Liver (tissue), 9 donors: ENCODE results near the gene GAS7. TPM values are rescaled to one million over a fixed set of nuclear protein-coding genes. Genes with fewer than 3 reads are reported as not detected.

ENCODE experiments used
- DNase-seq: peaks from one replicate; pipeline ENCODE4 v3.0.0-alpha.2; 2017; ENCODE audit warnings: low spot score
- H3K27ac ChIP-seq, 2 donors: one replicate each; pipeline ENCODE4 v1.7.0; 2013; ENCODE audit warnings: inconsistent platforms in 2 of 2, low read length in 2 of 2, control low read depth in 1 of 2, low read depth in 1 of 2, mild to moderate bottlenecking in 1 of 2
- H3K27me3 ChIP-seq, 4 donors: one replicate each; pipeline versions ENCODE4 v1.6.1 to v1.7.0; 2013; ENCODE audit warnings: low read length in 3 of 4, inconsistent platforms in 1 of 4, mild to moderate bottlenecking in 1 of 4, moderate library complexity in 1 of 4; ENCODE audit not compliant: control insufficient read depth in 4 of 4, insufficient read depth in 4 of 4
- H3K36me3 ChIP-seq, 4 donors: one replicate each; pipeline versions ENCODE4 v1.6.1 to v1.7.0; 2013; ENCODE audit warnings: low read length in 3 of 4, mild to moderate bottlenecking in 3 of 4, low read depth in 1 of 4, moderate library complexity in 1 of 4; ENCODE audit not compliant: control insufficient read depth in 4 of 4, insufficient read depth in 3 of 4
- H3K4me1 ChIP-seq, 4 donors: one replicate each; pipeline versions ENCODE4 v1.6.1 to v1.7.0; 2013; ENCODE audit warnings: low read length in 3 of 4, mild to moderate bottlenecking in 3 of 4, moderate library complexity in 1 of 4; ENCODE audit not compliant: control insufficient read depth in 4 of 4, insufficient read depth in 4 of 4
- H3K4me3 ChIP-seq, 3 donors: one replicate each; pipeline versions ENCODE4 v1.6.1 to v1.7.0; 2013; ENCODE audit warnings: low read length in 3 of 3, control low read depth in 1 of 3, low read depth in 1 of 3, mild to moderate bottlenecking in 1 of 3
- H3K9ac ChIP-seq, 2 donors: one replicate each; pipeline ENCODE4 v1.7.0; 2013; ENCODE audit warnings: low read length in 2 of 2, mild to moderate bottlenecking in 2 of 2, moderate library complexity in 2 of 2, control low read depth in 1 of 2, low read depth in 1 of 2
- H3K9me3 ChIP-seq, 4 donors: one replicate each; pipeline versions ENCODE4 v1.6.1 to v1.7.0; 2013; ENCODE audit warnings: low read length in 3 of 4; ENCODE audit not compliant: control insufficient read depth in 4 of 4
- EGR1 ChIP-seq, 2 donors: IDR thresholded peaks; 2 replicates each; pipeline ENCODE4 v1.6.1; 2016 to 2018; ENCODE audit warnings: antibody characterized with exemption in 2 of 2, low read depth in 2 of 2
- FOXA1 ChIP-seq: IDR thresholded peaks from 2 replicates; pipeline ENCODE4 v1.6.1; 2016; ENCODE audit warnings: antibody characterized with exemption
- FOXA2 ChIP-seq: IDR thresholded peaks from 2 replicates; pipeline ENCODE4 v1.6.1; 2016; ENCODE audit warnings: antibody characterized with exemption
- GABPA ChIP-seq, 2 donors: IDR thresholded peaks in 1 of 2; conservative IDR thresholded peaks in 1 of 2; 2 replicates each; pipeline ENCODE4 v1.6.1; 2016; ENCODE audit warnings: antibody characterized with exemption in 2 of 2, mild to moderate bottlenecking in 1 of 2, moderate library complexity in 1 of 2
- HNF4A ChIP-seq, 2 donors: conservative IDR thresholded peaks; 2 replicates each; pipeline ENCODE4 v1.6.1; 2016; ENCODE audit warnings: antibody characterized with exemption in 2 of 2, mild to moderate bottlenecking in 2 of 2
- HNF4G ChIP-seq: IDR thresholded peaks from 2 replicates; pipeline ENCODE4 v1.6.1; 2016; ENCODE audit warnings: antibody characterized with exemption
- JUND ChIP-seq, 2 donors: IDR thresholded peaks; 2 replicates each; pipeline ENCODE4 v1.6.1; 2016; ENCODE audit warnings: antibody characterized with exemption in 2 of 2
- NR2F2 ChIP-seq: IDR thresholded peaks from 2 replicates; pipeline ENCODE4 v1.6.1; 2016; ENCODE audit warnings: antibody characterized with exemption
- RAD21 ChIP-seq, 2 donors: IDR thresholded peaks; 2 replicates each; pipeline ENCODE4 v1.6.1; 2016; ENCODE audit warnings: antibody characterized with exemption in 2 of 2, mild to moderate bottlenecking in 2 of 2
- SP1 ChIP-seq: IDR thresholded peaks from 2 replicates; pipeline ENCODE4 v1.6.1; 2018; ENCODE audit warnings: antibody characterized with exemption, mild to moderate bottlenecking
- TAF1 ChIP-seq: conservative IDR thresholded peaks from 2 replicates; pipeline ENCODE4 v1.6.1; 2016; ENCODE audit warnings: antibody characterized with exemption, mild to moderate bottlenecking
- YY1 ChIP-seq: IDR thresholded peaks from 2 replicates; pipeline ENCODE4 v1.6.1; 2016; ENCODE audit warnings: antibody characterized with exemption, mild to moderate bottlenecking
- WGBS: extraction: QIAGEN DNeasy Blood & Tissue Kit; methylation state at CpG from one replicate; pipeline ENCODE4 v1.1.7; 2013; 5-methylcytosine and 5-hydroxymethylcytosine counted together
- polyA plus RNA-seq, 2 donors: library from polyadenylated mRNA; stranded (reverse) in 1 of 2; unstranded in 1 of 2; fragments of 200-250 nt in 1 of 2; fragments of >200 nt in 1 of 2; fragmentation: Nextera tagmentation in 1 of 2; extraction: Ambion mirVana in 1 of 2; gene quantifications; one replicate each; pipeline versions ENCODE4 v1.2.1 to v1.2.3, GENCODE V29; 2013 to 2015
- total RNA-seq, 2 donors: library from RNA; depleted of rRNA; stranded (reverse); fragments of >200 nt; gene quantifications; one replicate each; pipeline ENCODE4 v1.2.3, GENCODE V29; 2014
- TF ChIP-seq, protein P1 (sequence below): IDR thresholded peaks from 2 replicates; pipeline ENCODE4 v1.6.1; 2016; ENCODE audit warnings: antibody characterized with exemption
- TF ChIP-seq, protein P2 (sequence below): fragments of 150-350 bp; IDR thresholded peaks from 2 replicates; pipeline ENCODE4 v1.5.1; 2017; ENCODE audit warnings: improper control_type of control experiment, low read depth, low read length; ENCODE audit not compliant: missing input control
- TF ChIP-seq, protein P3 (sequence below): IDR thresholded peaks from 2 replicates; pipeline ENCODE4 v1.6.1; 2016; ENCODE audit warnings: antibody characterized with exemption
- TF ChIP-seq, protein P4 (sequence below): IDR thresholded peaks from 2 replicates; pipeline ENCODE4 v1.6.1; 2016; ENCODE audit warnings: antibody characterized with exemption, mild to moderate bottlenecking
- TF ChIP-seq, protein P5 (sequence below): IDR thresholded peaks from 2 replicates; pipeline ENCODE4 v1.6.1; 2016; ENCODE audit warnings: antibody characterized with exemption
- donor health status: healthy.
- donor health status: healthy.
- donor health status: healthy.
- donor health status: healthy.
- donor health status: healthy.

The GAS7 gene
- total and polyA plus RNA-seq, 4 donors: 0.79 to 6.1 (median 2.5) TPM

DNA sequence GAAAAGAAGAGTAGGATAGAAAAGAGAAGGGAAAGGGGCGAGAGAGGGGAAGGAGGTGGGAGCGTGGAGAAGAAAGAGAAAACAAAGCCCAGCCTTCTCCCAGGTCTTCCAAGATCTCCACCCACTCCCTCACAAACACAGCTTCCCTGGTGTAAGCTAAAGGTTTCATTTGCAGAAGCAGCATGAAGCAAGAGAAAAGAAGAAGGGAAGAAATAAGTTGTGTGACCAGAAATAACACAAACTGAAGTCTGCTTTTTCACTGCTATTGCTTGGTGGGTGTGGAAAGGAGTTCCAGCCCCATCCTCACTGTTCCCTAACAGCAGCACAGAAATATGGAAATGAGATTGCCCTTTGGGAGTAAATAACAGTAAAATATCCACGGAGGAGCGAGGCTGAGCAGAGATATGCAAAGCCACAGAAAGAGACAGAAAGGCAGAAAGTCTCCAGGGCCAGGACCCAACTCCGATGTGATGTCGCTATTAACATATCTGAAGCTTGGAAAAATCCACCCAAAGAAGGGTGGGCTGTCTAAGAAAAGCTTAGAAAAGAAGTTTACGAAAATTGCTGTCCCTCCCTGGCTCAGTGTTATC lies 10.3 kb upstream of the GAS7 start:
- Histone ChIP-seq H3K4me3 (no peak overlapping the region), H3K36me3 (no peaks in the 10 kb centered on the region), H3K27me3 (no peaks in the 10 kb centered on the region), H3K9ac (no peak overlapping the region), H3K27ac (no peak overlapping the region), H3K9me3 (peaks cover 6 to 19% (median 8%) of the 10 kb centered on the region in 4 donors), H3K4me1 (no peaks in the 10 kb centered on the region)
- TF ChIP-seq, protein P1, sequence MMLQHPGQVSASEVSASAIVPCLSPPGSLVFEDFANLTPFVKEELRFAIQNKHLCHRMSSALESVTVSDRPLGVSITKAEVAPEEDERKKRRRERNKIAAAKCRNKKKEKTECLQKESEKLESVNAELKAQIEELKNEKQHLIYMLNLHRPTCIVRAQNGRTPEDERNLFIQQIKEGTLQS: no peak
- TF ChIP-seq, protein P2, sequence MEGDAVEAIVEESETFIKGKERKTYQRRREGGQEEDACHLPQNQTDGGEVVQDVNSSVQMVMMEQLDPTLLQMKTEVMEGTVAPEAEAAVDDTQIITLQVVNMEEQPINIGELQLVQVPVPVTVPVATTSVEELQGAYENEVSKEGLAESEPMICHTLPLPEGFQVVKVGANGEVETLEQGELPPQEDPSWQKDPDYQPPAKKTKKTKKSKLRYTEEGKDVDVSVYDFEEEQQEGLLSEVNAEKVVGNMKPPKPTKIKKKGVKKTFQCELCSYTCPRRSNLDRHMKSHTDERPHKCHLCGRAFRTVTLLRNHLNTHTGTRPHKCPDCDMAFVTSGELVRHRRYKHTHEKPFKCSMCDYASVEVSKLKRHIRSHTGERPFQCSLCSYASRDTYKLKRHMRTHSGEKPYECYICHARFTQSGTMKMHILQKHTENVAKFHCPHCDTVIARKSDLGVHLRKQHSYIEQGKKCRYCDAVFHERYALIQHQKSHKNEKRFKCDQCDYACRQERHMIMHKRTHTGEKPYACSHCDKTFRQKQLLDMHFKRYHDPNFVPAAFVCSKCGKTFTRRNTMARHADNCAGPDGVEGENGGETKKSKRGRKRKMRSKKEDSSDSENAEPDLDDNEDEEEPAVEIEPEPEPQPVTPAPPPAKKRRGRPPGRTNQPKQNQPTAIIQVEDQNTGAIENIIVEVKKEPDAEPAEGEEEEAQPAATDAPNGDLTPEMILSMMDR: no peak
- TF ChIP-seq RAD21 (IDR thresholded peaks at IDR 0.05) (no peak), YY1 (no peak), FOXA1 (no peak), JUND (IDR thresholded peaks at IDR 0.05) (no peak)
- no peak for DNase-seq
- 59% methylated on average over 7 of the region's 7 CpGs for WGBS

DNA sequence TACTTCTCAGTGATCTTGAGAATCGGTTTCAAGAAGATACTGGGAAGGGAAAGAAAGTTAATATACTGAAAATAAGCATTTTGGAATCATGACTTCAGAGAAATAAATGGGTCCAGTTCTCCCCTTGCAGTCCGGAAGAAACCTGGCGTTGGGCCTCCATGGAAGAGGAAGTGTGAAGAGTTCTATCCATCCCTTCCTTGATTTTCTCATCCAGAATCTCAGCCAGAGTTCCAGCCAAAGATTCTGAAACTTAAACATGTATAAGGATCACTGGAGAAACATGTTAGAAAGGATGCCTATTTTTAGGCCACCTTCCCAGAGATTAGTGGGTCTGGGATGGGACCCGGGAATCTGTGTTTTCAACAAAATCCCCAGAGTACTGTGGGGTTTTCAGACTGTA lies 8.7 kb upstream of the GAS7 start:
- DNase-seq: no peak
- 84% methylated on average over 4 of the region's 4 CpGs for WGBS
- peaks cover 6 to 19% (median 8%) of the 10 kb centered on the region in 4 donors for H3K9me3 ChIP-seq

More for the DNA sequence above, 8.7 kb upstream of the GAS7 start:
- Histone ChIP-seq H3K4me3 (no peak overlapping the region), H3K27ac (no peak overlapping the region), H3K4me1 (no peaks in the 10 kb centered on the region), H3K36me3 (no peaks in the 10 kb centered on the region), H3K9ac (no peak overlapping the region), H3K27me3 (no peaks in the 10 kb centered on the region)
- no peak for TF ChIP-seq YY1
- TF ChIP-seq NR2F2: no peak
- TF ChIP-seq, protein P3, sequence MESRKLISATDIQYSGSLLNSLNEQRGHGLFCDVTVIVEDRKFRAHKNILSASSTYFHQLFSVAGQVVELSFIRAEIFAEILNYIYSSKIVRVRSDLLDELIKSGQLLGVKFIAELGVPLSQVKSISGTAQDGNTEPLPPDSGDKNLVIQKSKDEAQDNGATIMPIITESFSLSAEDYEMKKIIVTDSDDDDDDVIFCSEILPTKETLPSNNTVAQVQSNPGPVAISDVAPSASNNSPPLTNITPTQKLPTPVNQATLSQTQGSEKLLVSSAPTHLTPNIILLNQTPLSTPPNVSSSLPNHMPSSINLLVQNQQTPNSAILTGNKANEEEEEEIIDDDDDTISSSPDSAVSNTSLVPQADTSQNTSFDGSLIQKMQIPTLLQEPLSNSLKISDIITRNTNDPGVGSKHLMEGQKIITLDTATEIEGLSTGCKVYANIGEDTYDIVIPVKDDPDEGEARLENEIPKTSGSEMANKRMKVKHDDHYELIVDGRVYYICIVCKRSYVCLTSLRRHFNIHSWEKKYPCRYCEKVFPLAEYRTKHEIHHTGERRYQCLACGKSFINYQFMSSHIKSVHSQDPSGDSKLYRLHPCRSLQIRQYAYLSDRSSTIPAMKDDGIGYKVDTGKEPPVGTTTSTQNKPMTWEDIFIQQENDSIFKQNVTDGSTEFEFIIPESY: no peak
- no peak for TF ChIP-seq HNF4G
- TF ChIP-seq TAF1: no peak
- no peak for TF ChIP-seq FOXA2
- TF ChIP-seq, protein P4, sequence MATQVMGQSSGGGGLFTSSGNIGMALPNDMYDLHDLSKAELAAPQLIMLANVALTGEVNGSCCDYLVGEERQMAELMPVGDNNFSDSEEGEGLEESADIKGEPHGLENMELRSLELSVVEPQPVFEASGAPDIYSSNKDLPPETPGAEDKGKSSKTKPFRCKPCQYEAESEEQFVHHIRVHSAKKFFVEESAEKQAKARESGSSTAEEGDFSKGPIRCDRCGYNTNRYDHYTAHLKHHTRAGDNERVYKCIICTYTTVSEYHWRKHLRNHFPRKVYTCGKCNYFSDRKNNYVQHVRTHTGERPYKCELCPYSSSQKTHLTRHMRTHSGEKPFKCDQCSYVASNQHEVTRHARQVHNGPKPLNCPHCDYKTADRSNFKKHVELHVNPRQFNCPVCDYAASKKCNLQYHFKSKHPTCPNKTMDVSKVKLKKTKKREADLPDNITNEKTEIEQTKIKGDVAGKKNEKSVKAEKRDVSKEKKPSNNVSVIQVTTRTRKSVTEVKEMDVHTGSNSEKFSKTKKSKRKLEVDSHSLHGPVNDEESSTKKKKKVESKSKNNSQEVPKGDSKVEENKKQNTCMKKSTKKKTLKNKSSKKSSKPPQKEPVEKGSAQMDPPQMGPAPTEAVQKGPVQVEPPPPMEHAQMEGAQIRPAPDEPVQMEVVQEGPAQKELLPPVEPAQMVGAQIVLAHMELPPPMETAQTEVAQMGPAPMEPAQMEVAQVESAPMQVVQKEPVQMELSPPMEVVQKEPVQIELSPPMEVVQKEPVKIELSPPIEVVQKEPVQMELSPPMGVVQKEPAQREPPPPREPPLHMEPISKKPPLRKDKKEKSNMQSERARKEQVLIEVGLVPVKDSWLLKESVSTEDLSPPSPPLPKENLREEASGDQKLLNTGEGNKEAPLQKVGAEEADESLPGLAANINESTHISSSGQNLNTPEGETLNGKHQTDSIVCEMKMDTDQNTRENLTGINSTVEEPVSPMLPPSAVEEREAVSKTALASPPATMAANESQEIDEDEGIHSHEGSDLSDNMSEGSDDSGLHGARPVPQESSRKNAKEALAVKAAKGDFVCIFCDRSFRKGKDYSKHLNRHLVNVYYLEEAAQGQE: no peak
- TF ChIP-seq, protein P2: no peak
- TF ChIP-seq RAD21 (IDR thresholded peaks at IDR 0.05): no peak
- TF ChIP-seq, protein P1: no peak
- TF ChIP-seq EGR1 (IDR thresholded peaks at IDR 0.05; ENCODE audit: low read depth in 2 of 2): no peak
- no peak for TF ChIP-seq SP1
- no peak for TF ChIP-seq GABPA (IDR thresholded peaks at IDR 0.05 in 1 of 2, conservative IDR thresholded peaks at IDR 0.05 in 1 of 2)
- TF ChIP-seq, protein P5, sequence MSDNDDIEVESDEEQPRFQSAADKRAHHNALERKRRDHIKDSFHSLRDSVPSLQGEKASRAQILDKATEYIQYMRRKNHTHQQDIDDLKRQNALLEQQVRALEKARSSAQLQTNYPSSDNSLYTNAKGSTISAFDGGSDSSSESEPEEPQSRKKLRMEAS: no peak
- TF ChIP-seq FOXA1: no peak
- no peak for TF ChIP-seq HNF4A (conservative IDR thresholded peaks at IDR 0.05)
- TF ChIP-seq JUND (IDR thresholded peaks at IDR 0.05): no peak
